Nephron progenitor cell (in vitro differentiated cells): Measurements from ENCODE around the gene SH2D1A.

Experiments
- DNase-seq: peaks from one replicate; pipeline ENCODE4 v3.0.0; 2021
- H3K27ac Mint-ChIP-seq: 2 replicates; pipeline ENCODE4 v1.8.0; 2021; ENCODE audit warnings: mild to moderate bottlenecking, moderate library complexity, mixed read lengths
- H3K27me3 Mint-ChIP-seq: 2 replicates; pipeline ENCODE4 v1.8.0; 2021; ENCODE audit warnings: mild to moderate bottlenecking, low read depth, mixed read lengths; ENCODE audit not compliant: poor library complexity
- H3K36me3 Mint-ChIP-seq: 2 replicates; pipeline ENCODE4 v1.8.0; 2021; ENCODE audit warnings: low read depth, mixed read lengths
- H3K4me1 Mint-ChIP-seq: 2 replicates; pipeline ENCODE4 v1.8.0; 2021; ENCODE audit warnings: mixed read lengths
- H3K4me3 Mint-ChIP-seq: 2 replicates; pipeline ENCODE4 v1.8.0; 2021; ENCODE audit warnings: mild to moderate bottlenecking, moderate library complexity, mixed read lengths
- H3K9me3 Mint-ChIP-seq: 2 replicates; pipeline ENCODE4 v1.8.0; 2021; ENCODE audit warnings: mild to moderate bottlenecking, moderate library complexity, mixed read lengths
- CTCF ChIP-seq: fragments of 200-600 bp; sonication (generic); IDR thresholded peaks from 2 replicates; pipeline ENCODE4 v1.5.0; 2021; ENCODE audit warnings: antibody characterized with exemption

SH2D1A gene

DNA sequence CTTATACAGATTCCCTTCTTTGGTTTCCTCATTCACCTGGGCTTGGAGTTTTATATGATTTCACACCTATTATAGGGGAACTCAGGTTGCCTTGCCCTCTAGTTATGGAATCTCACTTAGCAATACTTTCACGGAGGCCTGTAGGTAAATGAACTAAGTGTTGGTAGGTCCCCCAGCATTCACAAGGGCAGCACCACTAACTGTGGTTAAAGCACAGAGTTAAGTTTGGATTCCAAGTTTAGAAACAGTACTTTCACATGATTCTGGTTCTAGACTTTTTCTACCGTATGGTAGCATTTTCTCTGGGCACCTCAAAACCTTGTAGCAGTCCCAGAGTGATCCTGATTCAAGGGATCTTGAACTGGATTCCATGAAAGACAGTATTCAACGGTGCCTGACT lies 46.4 kb downstream of the SH2D1A start:
- Mint-ChIP-seq H3K36me3 (no peaks in the 10 kb centered on the region), H3K27me3 (no peaks in the 10 kb centered on the region), H3K4me3 (no peak overlapping the region), H3K9me3 (no peaks in the 10 kb centered on the region), H3K4me1 (peaks cover 22% of the 10 kb centered on the region), H3K27ac (no peak overlapping the region)
- no peak for DNase-seq
- no peak for TF ChIP-seq CTCF

DNA sequence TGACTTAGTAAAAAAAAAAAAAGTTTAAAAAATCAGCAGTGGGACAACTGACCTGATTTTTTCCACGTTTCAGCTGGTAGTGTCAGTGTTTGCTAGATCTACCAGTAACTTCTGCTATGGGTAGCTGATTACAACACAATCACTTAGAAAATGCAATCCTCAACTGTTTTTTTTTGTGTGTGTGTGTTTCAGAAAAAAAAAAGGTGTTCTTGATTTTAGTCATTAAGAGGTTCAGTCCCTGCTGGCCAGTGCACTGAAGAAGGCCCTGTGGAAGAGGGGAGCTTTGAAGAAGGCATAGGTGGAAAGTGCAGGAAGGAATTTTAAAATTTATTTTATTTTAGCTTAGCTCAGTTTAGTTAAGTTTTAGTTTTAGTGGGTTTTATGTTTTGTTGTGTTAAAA lies 46.9 kb downstream of the SH2D1A start:
- Mint-ChIP-seq H3K27ac (no peak overlapping the region), H3K36me3 (no peaks in the 10 kb centered on the region), H3K4me3 (no peak overlapping the region), H3K27me3 (no peaks in the 10 kb centered on the region), H3K4me1 (peaks cover 18% of the 10 kb centered on the region), H3K9me3 (no peaks in the 10 kb centered on the region)
- no peak for DNase-seq
- no peak for TF ChIP-seq CTCF

- H3K27me3 Mint-ChIP-seq, result no peaks in the 10 kb centered on the region
- H3K9me3 Mint-ChIP-seq, result no peaks in the 10 kb centered on the region
- no peak overlapping the region for H3K4me3 Mint-ChIP-seq
- H3K36me3 Mint-ChIP-seq, result no peaks in the 10 kb centered on the region
- TF ChIP-seq CTCF, result no peak
- H3K27ac Mint-ChIP-seq, result no peak overlapping the region
- DNase-seq, result no peak
- peaks cover 16% of the 10 kb centered on the region for H3K4me1 Mint-ChIP-seq
Observed at GRCh38 chrX:124393659-124394058, 47.3 kb downstream of the SH2D1A start.

DNA sequence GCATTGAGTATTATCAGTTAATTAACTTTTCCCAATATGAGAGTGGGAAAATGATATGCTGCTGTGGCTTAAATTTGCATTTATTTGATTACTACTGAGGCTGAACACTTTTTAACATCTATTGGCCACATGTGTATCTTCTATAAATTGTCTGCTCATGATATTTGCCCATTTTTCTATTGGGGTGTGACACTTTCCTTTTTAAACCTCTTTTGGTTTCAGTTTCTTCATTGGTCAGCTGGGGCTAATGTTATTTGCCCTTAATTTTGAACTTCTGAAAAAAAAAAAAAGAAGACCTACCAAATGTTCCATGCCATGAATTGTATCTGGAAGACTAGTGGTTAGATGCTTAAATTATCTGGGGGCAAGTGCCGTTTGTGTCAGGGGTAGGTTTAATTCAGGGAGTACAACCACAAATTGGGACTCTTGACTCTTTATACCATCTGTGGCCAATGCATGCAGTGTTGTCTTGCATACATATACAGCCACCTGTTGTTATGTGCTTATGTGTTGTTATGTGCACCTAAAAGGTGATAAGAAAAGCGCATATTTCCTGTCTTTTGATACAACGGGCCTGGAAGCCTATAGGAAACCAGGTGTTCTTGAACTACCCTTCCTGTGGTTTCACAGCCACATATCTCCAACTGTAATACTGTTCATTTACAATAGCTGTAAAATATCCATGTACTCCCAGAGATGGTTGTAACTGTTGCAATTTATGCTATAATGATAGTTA lies 49.0 kb downstream of the SH2D1A start:
- no peaks in the 10 kb centered on the region for H3K27me3 Mint-ChIP-seq
- H3K9me3 Mint-ChIP-seq, result no peaks in the 10 kb centered on the region
- H3K36me3 Mint-ChIP-seq, result no peaks in the 10 kb centered on the region
- no peak overlapping the region for H3K27ac Mint-ChIP-seq
- peaks cover 16% of the 10 kb centered on the region for H3K4me1 Mint-ChIP-seq
- no peak overlapping the region for H3K4me3 Mint-ChIP-seq
- no peak for DNase-seq
- TF ChIP-seq CTCF, result no peak

GRCh38 chrX:124401696-124402095 lies 55.3 kb downstream of the SH2D1A start:
- no peak overlapping the region for H3K4me3 Mint-ChIP-seq
- H3K36me3 Mint-ChIP-seq, result peaks cover 6% of the 10 kb centered on the region
- TF ChIP-seq CTCF, result no peak
- peaks cover 11% of the 10 kb centered on the region for H3K9me3 Mint-ChIP-seq
- no peak overlapping the region for H3K27ac Mint-ChIP-seq
- H3K4me1 Mint-ChIP-seq, result peaks cover 21% of the 10 kb centered on the region
- peaks cover 3% of the 10 kb centered on the region for H3K27me3 Mint-ChIP-seq
- DNase-seq, result no peak

GRCh38 chrX:124405868-124406267 lies 59.5 kb downstream of the SH2D1A start:
- H3K27ac Mint-ChIP-seq, result no peak overlapping the region
- H3K27me3 Mint-ChIP-seq, result peaks cover 4% of the 10 kb centered on the region
- H3K4me1 Mint-ChIP-seq, result peaks cover 8% of the 10 kb centered on the region
- peaks cover 6% of the 10 kb centered on the region for H3K36me3 Mint-ChIP-seq
- no peak for TF ChIP-seq CTCF
- H3K9me3 Mint-ChIP-seq, result peaks cover 14% of the 10 kb centered on the region
- H3K4me3 Mint-ChIP-seq, result no peak overlapping the region
- no peak for DNase-seq
